K562 (cell line): ENCODE data around the gene MICALL2. TPM values are rescaled to one million over a fixed set of nuclear protein-coding genes. Genes with fewer than 3 reads are reported as not detected.

Experiments used
- ATF7 ChIP-seq: fragments of 450-650 bp; IDR thresholded peaks from 2 replicates; pipeline ENCODE4 v1.7.1; 2014; ENCODE audit warnings: mild to moderate bottlenecking, moderate library complexity
- KLF6 ChIP-seq: fragments of 250-450 bp; sonication (Bioruptor Pico); IDR thresholded peaks from 2 replicates; pipeline ENCODE4 v1.4.0; 2020; ENCODE audit warnings: mild to moderate bottlenecking, moderate library complexity, borderline replicate concordance
- PPARD ChIP-seq: fragments of 250-450 bp; sonication (Bioruptor Pico); IDR thresholded peaks from 2 replicates; pipeline ENCODE4 v1.8.0; 2022; ENCODE audit warnings: inconsistent platforms, mild to moderate bottlenecking, moderate library complexity
- RBM15 ChIP-seq: fragments of 200-400 bp; formaldehyde crosslinking; IDR thresholded peaks from 2 replicates; pipeline ENCODE4 v1.6.1; 2018; ENCODE audit warnings: mild to moderate bottlenecking, low read length, moderate library complexity; ENCODE audit not compliant: insufficient read depth
- SMC3 ChIP-seq: conservative IDR thresholded peaks from 2 replicates; pipeline ENCODE4 v1.6.1; 2011; ENCODE audit warnings: low read depth, low read length, improper control_type of control experiment; ENCODE audit not compliant: insufficient read depth
- SPI1 ChIP-seq: IDR thresholded peaks from 2 replicates; pipeline ENCODE4 v1.6.1; 2011; ENCODE audit warnings: low read depth, low read length, control low read depth, borderline replicate concordance
- SREBF2 ChIP-seq: sonication (generic); formaldehyde crosslinking; IDR thresholded peaks from 2 replicates; pipeline ENCODE4 v1.4.0; 2020; ENCODE audit warnings: mild to moderate bottlenecking, missing genetic modification reagents
- STAG1 ChIP-seq: sonication (generic); formaldehyde crosslinking; IDR thresholded peaks from 2 replicates; pipeline ENCODE4 v1.5.0; 2020; ENCODE audit warnings: missing genetic modification reagents, borderline replicate concordance
- XRCC5 ChIP-seq: fragments of 200-400 bp; formaldehyde crosslinking; IDR thresholded peaks from 2 replicates; pipeline ENCODE4 v1.6.1; 2017; ENCODE audit warnings: low read depth, mild to moderate bottlenecking, low read length
- ZEB2 ChIP-seq: fragments of 450-650 bp; IDR thresholded peaks from 2 replicates; pipeline ENCODE4 v1.6.1; 2016
- ZHX1 ChIP-seq: fragments of 150-350 bp; conservative IDR thresholded peaks from 2 replicates; pipeline ENCODE4 v1.6.1; 2014; ENCODE audit warnings: low read length
- polyA plus RNA-seq, 8 experiments: library from polyadenylated mRNA; depleted of rRNA in 4 of 8; stranded (reverse) in 5 of 8; unstranded in 3 of 8; fragments of >200 nt; fragmentation: Nextera tagmentation in 2 of 8; fragmentation: Illumina TruSeq in 1 of 8; extraction: Ambion mirVana in 2 of 8; extraction: Trizol in 1 of 8; gene quantifications; 2 replicates each; pipeline versions ENCODE4 v1.2.1 to v1.2.3, GENCODE V29; 2011 to 2014; ENCODE audit warnings: inconsistent platforms in 1 of 8, missing spikeins in 1 of 8
- total RNA-seq, 7 experiments: library from RNA; depleted of rRNA in 6 of 7; stranded (reverse); fragments of >200 nt in 6 of 7; fragmentation: Illumina TruSeq in 2 of 7; extraction: Trizol in 2 of 7; gene quantifications; 2 replicates each; pipeline versions ENCODE4 v1.2.1 to v1.2.3, GENCODE V29; 2011 to 2021; ENCODE audit warnings: low replicate concordance in 1 of 7
- TF ChIP-seq, protein P1 (sequence below): fragments of 200-800 bp; sonication (Bioruptor generic); IDR thresholded peaks from 2 replicates; pipeline ENCODE4 v1.6.1; 2016; ENCODE audit warnings: missing genetic modification characterization, missing compliant biosample characterization
- TF ChIP-seq, protein P2 (sequence below): sonication (generic); formaldehyde crosslinking; IDR thresholded peaks from 2 replicates; pipeline ENCODE4 v1.8.1; 2023; ENCODE audit warnings: mild to moderate bottlenecking, missing genetic modification reagents
- TF ChIP-seq, protein P3 (sequence below): fragments of 250-450 bp; sonication (Bioruptor Pico); IDR thresholded peaks from 2 replicates; pipeline ENCODE4 v1.8.0; 2021; ENCODE audit warnings: moderate library complexity, mild to moderate bottlenecking, inconsistent platforms

Gene MICALL2
- total and polyA plus RNA-seq, 9 of the 15 experiments (the other 6 are each of a cell fraction or from before 2014, with no cell fraction given) = 1.8 to 103 (median 17.0) TPM

DNA sequence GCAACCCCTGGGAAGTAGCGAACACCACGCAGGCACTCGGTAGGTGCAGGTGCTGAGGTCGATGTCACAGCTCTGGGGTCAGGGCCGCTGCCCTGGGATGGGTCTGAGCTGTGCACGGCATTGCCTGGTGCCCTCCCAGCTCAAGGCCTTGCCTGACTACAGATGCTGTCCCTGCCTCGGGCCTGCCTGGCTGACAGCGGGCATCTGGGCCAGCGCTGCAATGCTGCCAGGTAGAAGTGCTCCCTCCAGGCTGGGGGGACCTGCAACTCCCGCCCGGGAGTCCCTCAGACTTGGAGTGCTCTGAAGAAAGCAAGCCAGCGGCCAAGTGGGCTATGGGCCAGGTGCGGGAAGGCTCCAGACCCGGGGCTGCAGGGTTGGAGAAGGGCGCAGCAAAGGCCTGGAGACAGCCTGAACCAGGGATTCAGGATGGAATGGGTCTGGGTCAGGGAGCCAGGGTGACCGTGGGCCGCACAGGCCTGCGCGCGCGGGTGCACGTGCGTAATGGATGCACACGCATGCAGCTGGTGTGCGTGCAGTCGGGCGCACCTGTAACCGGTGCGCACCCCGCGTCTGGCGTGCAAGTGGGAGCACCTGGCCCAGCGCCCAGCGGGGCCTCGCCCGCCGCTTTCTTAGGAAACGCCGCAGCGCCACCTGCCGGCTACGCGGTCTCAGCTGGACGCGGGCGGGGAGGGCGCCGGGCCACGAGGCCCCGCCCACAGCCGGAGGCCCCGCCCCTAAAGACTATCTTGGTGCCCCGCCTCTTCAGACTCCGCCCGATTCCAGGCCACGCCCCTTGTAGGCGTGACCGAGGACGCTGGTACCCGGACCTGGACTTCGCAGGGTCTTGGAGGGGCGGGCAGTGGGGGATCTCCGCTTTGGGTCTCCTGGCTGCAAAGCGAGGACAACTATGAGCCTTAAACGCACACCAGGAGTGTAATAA is 46.7 kb downstream of the MICALL2 start (continued):
- TF ChIP-seq ZHX1 = no peak
- TF ChIP-seq ATF7 = peak; percentile 51; the same call in 1 of the 2 replicates
- no peak for TF ChIP-seq XRCC5
- no peak for TF ChIP-seq RBM15
- no peak for TF ChIP-seq SPI1
- peak; percentile 73; the same call in 1 of the 2 replicates for TF ChIP-seq ZEB2
- TF ChIP-seq KLF6 (CRISPR knock-in tag) = no peak
- no peak for TF ChIP-seq SREBF2
- TF ChIP-seq, protein P1, sequence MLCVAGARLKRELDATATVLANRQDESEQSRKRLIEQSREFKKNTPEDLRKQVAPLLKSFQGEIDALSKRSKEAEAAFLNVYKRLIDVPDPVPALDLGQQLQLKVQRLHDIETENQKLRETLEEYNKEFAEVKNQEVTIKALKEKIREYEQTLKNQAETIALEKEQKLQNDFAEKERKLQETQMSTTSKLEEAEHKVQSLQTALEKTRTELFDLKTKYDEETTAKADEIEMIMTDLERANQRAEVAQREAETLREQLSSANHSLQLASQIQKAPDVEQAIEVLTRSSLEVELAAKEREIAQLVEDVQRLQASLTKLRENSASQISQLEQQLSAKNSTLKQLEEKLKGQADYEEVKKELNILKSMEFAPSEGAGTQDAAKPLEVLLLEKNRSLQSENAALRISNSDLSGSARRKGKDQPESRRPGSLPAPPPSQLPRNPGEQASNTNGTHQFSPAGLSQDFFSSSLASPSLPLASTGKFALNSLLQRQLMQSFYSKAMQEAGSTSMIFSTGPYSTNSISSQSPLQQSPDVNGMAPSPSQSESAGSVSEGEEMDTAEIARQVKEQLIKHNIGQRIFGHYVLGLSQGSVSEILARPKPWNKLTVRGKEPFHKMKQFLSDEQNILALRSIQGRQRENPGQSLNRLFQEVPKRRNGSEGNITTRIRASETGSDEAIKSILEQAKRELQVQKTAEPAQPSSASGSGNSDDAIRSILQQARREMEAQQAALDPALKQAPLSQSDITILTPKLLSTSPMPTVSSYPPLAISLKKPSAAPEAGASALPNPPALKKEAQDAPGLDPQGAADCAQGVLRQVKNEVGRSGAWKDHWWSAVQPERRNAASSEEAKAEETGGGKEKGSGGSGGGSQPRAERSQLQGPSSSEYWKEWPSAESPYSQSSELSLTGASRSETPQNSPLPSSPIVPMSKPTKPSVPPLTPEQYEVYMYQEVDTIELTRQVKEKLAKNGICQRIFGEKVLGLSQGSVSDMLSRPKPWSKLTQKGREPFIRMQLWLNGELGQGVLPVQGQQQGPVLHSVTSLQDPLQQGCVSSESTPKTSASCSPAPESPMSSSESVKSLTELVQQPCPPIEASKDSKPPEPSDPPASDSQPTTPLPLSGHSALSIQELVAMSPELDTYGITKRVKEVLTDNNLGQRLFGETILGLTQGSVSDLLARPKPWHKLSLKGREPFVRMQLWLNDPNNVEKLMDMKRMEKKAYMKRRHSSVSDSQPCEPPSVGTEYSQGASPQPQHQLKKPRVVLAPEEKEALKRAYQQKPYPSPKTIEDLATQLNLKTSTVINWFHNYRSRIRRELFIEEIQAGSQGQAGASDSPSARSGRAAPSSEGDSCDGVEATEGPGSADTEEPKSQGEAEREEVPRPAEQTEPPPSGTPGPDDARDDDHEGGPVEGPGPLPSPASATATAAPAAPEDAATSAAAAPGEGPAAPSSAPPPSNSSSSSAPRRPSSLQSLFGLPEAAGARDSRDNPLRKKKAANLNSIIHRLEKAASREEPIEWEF (CRISPR knock-in tag) = no peak
- TF ChIP-seq SMC3 = peak; percentile 73
- no peak for TF ChIP-seq PPARD
- TF ChIP-seq, protein P2, sequence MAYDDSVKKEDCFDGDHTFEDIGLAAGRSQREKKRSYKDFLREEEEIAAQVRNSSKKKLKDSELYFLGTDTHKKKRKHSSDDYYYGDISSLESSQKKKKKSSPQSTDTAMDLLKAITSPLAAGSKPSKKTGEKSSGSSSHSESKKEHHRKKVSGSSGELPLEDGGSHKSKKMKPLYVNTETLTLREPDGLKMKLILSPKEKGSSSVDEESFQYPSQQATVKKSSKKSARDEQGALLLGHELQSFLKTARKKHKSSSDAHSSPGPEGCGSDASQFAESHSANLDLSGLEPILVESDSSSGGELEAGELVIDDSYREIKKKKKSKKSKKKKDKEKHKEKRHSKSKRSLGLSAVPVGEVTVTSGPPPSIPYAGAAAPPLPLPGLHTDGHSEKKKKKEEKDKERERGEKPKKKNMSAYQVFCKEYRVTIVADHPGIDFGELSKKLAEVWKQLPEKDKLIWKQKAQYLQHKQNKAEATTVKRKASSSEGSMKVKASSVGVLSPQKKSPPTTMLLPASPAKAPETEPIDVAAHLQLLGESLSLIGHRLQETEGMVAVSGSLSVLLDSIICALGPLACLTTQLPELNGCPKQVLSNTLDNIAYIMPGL = no peak
- peak; percentile 52; the same call in 1 of the 2 replicates for TF ChIP-seq STAG1 (CRISPR knock-in tag)
- TF ChIP-seq, protein P3, sequence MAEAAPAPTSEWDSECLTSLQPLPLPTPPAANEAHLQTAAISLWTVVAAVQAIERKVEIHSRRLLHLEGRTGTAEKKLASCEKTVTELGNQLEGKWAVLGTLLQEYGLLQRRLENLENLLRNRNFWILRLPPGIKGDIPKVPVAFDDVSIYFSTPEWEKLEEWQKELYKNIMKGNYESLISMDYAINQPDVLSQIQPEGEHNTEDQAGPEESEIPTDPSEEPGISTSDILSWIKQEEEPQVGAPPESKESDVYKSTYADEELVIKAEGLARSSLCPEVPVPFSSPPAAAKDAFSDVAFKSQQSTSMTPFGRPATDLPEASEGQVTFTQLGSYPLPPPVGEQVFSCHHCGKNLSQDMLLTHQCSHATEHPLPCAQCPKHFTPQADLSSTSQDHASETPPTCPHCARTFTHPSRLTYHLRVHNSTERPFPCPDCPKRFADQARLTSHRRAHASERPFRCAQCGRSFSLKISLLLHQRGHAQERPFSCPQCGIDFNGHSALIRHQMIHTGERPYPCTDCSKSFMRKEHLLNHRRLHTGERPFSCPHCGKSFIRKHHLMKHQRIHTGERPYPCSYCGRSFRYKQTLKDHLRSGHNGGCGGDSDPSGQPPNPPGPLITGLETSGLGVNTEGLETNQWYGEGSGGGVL (CRISPR knock-in tag) = no peak
